ENCODE measurements around the gene RNASEH2C. TPM values are rescaled to one million over a fixed set of nuclear protein-coding genes. Genes with fewer than 3 reads are reported as not detected.
A peak's percentile ranks its signal among the peaks of the same experiment; 100 is the strongest.
"Not testable (repeated sequence)": the region's sequence is repeated elsewhere in the genome, so short reads cannot be mapped to it uniquely, and the experiment has no call there.

The RNASEH2C gene
- 41.5 and 44.1 TPM in 2 replicates for total RNA-seq

- peak; percentile 82 for DNase-seq (ENCODE audit: low read depth)
- peak within 1 kb of the TSS; percentile 81 for H3K4me3 ChIP-seq (ENCODE audit: low read depth, low read length)
- no peak for TF ChIP-seq CTCF (IDR thresholded peaks at IDR 0.05; ENCODE audit: insufficient read depth, low read depth, low read length)
These were observed at the start of gene RNASEH2C for GRCh38 chr11:65720211-65720934. TSS of gene RNASEH2C (minus strand) at chr11:65720798. CDS start at chr11:65720758, 40 bp downstream.

GRCh38 chr11:65767806-65768205 is 47.2 kb upstream of the RNASEH2C start:
- peak; percentile 58 for DNase-seq (ENCODE audit: low read depth)
- not testable (repeated sequence) for H3K4me3 ChIP-seq (ENCODE audit: low read depth, low read length)

- no peak for TF ChIP-seq CTCF (IDR thresholded peaks at IDR 0.05; ENCODE audit: insufficient read depth, low read depth, low read length)
- no peak overlapping the region for H3K4me3 ChIP-seq (ENCODE audit: low read depth, low read length)
- peak; percentile 78 for DNase-seq (ENCODE audit: low read depth)
These were observed 46.8 kb upstream of the RNASEH2C start for GRCh38 chr11:65767406-65767805.

- peak; percentile 85 for DNase-seq (ENCODE audit: low read depth)
- H3K4me3 ChIP-seq (ENCODE audit: low read depth, low read length) = no peak overlapping the region
- TF ChIP-seq CTCF (IDR thresholded peaks at IDR 0.05; ENCODE audit: insufficient read depth, low read depth, low read length) = no peak
These were observed 45.9 kb upstream of the RNASEH2C start for GRCh38 chr11:65766535-65766934.

GRCh38 chr11:65764434-65764833 is 43.8 kb upstream of the RNASEH2C start:
- H3K4me3 ChIP-seq (ENCODE audit: low read depth, low read length) = no peak overlapping the region
- no peak for TF ChIP-seq CTCF (IDR thresholded peaks at IDR 0.05; ENCODE audit: insufficient read depth, low read depth, low read length)
- no peak for DNase-seq (ENCODE audit: low read depth)

- not testable (repeated sequence) for H3K4me3 ChIP-seq (ENCODE audit: low read depth, low read length); DNase-seq (ENCODE audit: low read depth)
These were observed 42.2 kb upstream of the RNASEH2C start for GRCh38 chr11:65762816-65763215.

GRCh38 chr11:65762169-65762568 is 41.6 kb upstream of the RNASEH2C start:
- DNase-seq (ENCODE audit: low read depth); H3K4me3 ChIP-seq (ENCODE audit: low read depth, low read length): not testable (repeated sequence)

- H3K4me3 ChIP-seq (ENCODE audit: low read depth, low read length) = no peak overlapping the region
- TF ChIP-seq CTCF (IDR thresholded peaks at IDR 0.05; ENCODE audit: insufficient read depth, low read depth, low read length) = no peak
- DNase-seq (ENCODE audit: low read depth) = no peak
These were observed 24.5 kb upstream of the RNASEH2C start for GRCh38 chr11:65745049-65745448.
